Left cardiac atrium (tissue), 4 donors: ENCODE measurements around the gene MEGF9. TPM values are rescaled to one million over a fixed set of nuclear protein-coding genes. Genes with fewer than 3 reads are reported as not detected.
"Not testable (repeated sequence)": the region's sequence is repeated elsewhere in the genome, so short reads cannot be mapped to it uniquely, and the experiment has no call there.

Experiments used
- ATAC-seq, 2 donors: fragments of 200-7000 bp; cut with Tn5 transposase; one replicate each; pipeline ENCODE4 v1.9.1; 2020; ENCODE audit warnings: mild to moderate bottlenecking in 2 of 2, moderate library complexity in 2 of 2
- DNase-seq: peaks from one replicate; pipeline ENCODE4 v3.0.0-alpha.2; 2020
- intact Hi-C, 2 donors: fragments of 100-400 bp; cut with DNase I; formaldehyde crosslinking; loops; one replicate each; pipeline versions ENCODE4 v1.14.1 to v1.15.1; 2022 to 2023
- total RNA-seq, 2 donors: library from RNA; stranded (reverse); fragmentation: NEBNext Ultra II Directional; extraction: Animal tissue kit (Norgen Biotek cat#: 25700); gene quantifications; one replicate each; pipeline ENCODE4 v1.2.1, GENCODE V29; 2021
- donor health status: DM: no; HTN: yes; CAD: no.
- donor health status: DM: no; HTN: yes; CAD: no; lungs with severe emphysema.
- donor health status: DM: yes; HTN: yes; CAD: no.
- donor health status: Dilated cardiomyopathy.

MEGF9 gene
- total RNA-seq, 2 donors from 2014 or later, result 17.4 to 20.2 TPM

DNA sequence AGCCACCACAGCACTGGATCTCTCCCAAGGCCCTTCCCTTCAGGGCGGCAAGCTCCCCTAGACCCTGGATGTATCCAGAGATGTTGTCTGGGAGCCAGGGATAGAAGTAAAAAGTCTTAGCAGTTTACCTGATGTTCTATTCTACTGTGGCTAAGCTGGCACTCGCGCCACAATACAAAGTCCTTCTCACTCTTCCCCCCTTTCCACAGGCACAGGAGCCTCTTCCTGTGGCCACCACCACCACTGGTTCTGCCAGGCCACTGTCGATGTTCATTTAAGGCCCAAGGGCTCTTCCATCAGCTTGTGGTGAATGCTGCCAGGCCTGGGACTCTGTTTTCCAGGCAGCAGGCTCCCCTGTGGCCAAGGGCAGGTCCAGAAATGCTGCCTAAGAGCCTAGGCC lies 33.7 kb downstream of the MEGF9 start:
- DNase-seq (no peak), ATAC-seq (no peak)
- intact Hi-C loops, result no loop called here

DNA sequence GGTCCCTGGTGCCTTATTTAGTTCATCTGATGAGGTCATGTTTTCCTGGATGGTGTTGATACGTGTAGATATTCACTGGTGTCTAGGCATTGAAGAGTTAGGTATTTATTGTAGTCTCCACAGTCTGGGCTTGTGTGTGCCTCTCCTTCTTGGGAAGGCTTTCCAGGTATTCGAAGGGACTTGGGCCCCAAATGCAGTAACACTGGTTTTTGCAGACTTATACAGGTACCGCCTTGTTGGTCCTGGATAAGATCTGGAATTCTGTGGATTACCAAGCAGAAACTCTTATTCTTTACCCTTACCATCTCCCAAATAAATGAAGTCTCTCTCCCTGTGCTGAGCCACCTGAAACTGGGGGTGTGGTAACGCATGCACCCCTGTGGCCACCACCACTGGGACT lies 34.1 kb downstream of the MEGF9 start:
- ATAC-seq, result no peak
- DNase-seq, result no peak
- intact Hi-C loops, result no loop called here

DNA sequence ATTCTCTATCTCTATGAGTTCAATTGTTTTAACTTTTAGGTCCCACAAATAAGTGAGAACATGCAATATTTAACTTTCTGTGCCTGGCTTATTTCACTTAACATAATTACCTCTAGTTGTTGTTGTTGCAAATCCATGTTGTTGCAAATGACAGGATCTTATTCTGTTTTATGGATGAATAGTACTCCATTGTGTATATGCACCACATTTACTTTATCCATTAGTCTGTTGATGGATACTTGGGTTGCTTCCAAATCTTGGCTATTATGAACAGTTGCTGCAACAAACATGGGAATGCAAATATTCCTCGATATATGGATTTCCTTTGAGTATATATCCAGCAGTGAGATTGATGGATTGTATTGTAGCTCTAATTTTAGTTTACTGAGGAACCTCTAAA lies 36.3 kb downstream of the MEGF9 start:
- intact Hi-C loops, result no loop called here
- ATAC-seq (no peak), DNase-seq (no peak)

DNA sequence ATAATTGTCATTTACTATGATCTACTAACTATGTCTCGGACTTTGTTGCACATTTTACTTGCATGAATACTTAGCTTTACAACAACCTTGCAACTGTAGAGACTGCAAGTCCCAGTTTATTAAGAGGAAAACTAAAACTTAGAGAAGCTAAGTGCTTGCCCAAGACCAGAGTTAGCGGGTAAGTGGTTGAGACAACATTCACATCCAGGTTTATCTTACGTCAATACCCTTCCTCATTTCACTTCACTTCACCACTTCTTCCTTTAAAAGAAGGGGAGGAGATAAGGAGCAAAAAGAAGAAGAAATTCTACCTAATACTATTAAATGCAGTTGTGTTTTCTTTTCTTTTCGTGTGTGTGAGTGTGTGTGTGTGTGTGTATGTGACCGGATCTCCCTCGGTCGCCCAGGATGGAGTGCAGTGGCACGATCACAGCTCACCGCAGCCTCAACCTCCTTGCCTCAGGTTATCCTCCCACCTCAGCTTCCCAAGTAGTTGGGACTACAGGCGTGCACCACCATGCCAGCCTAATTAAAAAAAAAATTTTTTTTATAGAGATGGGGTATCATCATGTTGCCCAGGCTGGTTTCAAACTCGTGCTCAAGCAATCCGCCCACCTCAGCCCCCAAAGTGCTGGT lies 37.4 kb downstream of the MEGF9 start:
- DNase-seq (no peak), ATAC-seq (no peak)
- intact Hi-C loops, result no loop called here

DNA sequence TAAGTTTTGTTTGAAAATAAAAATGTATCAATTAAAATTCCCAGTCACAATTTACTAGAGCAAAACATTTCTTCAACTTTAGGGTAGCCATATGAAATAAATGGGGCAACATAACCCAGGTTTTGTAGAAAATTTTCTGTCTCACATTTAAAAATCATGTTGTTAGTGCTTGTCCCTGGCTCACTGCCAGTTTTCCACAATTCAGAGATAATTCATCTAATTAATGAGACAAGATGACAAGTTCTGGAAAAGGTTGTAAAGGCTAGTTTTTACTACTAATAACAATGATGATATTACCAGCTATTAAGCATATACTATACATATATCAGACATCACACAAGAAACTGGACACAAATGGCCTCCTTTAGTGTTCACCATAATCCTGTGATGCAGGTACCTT lies 45.9 kb downstream of the MEGF9 start:
- ATAC-seq (no peak), DNase-seq (no peak)
- intact Hi-C loops, result no loop called here

DNA sequence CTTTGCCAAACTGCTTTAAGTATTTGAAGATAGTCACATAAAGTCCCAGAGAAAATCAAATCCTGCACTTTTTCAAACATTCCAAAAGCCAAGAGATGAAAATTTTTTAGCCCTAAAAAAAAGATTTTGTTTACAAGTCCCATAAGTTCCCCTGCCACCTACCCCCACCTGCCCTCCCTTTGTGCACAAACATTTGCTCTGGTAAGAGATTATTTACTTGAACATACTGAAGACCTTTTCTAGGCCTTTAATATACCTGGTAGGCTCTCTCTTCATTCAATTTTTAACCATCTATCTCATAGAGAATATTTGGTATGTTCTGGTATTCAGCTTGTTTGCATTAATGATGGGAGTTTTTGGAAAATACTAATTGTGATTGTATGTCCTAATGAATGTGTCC lies 50.3 kb downstream of the MEGF9 start:
- intact Hi-C loops, result no loop called here

DNA sequence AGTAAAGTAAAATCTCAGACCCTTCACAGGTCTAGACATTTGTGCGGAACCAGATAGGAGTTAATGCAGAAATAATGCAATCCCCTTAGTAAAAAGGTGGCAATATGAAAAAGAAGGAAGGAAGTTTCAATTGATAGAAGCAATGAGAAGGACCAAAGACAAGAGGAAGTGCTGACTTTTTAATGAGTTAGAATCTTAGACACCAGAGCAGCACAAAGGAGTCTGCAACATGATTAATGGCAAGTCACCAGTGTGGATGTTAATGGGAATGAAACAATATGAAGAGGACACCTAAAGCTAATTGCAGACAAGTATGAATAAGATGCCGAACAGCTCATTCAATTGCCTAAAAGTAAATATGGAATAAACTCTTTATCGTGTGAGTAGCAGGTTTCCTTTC lies 50.9 kb downstream of the MEGF9 start:
- DNase-seq (no peak), ATAC-seq (no peak)
- intact Hi-C loops, result no loop called here

More for the DNA sequence above, 50.3 kb downstream of the MEGF9 start:
- no peak for ATAC-seq
- DNase-seq, result no peak

DNA sequence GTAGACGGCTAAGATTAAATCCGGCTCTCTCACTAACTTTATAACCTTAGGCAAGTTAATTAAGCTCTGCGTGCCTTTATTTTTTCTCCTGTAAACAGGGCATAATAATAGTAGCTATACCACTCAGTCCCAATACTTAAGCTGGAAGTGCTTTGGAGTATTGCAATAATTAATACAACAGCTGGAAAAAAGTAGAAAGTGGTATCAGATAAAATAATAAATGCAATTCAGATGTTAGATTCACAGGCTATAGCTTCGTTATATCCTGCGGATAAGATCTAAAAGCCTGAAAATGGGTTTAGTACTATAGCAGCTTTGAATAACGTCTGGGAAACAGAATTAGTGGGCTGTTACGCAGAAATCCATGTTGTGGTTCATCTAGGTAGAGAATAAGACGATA lies 51.8 kb downstream of the MEGF9 start:
- ATAC-seq, result no peak
- DNase-seq, result no peak
- intact Hi-C loops, result no loop called here

DNA sequence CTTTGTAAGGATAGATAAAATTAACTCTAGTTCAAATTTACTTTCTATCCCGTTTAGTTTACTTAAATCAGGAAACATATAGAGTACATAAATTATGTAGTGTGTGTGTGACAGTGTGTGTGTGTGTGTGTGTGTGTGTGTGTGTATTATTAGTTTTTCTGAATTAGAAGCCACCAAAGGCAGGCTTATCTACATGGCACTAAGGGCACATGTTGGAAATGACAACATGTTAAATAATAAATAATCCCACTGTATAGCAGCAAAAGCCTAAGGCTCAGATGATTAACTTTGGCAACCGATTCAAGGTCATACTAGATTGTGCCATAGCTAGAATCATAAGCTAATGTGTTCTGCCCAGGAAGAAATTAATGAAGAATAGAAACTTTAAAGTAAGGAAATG lies 54.6 kb downstream of the MEGF9 start:
- no peak for ATAC-seq
- intact Hi-C loops, result no loop called here
- no peak for DNase-seq

DNA sequence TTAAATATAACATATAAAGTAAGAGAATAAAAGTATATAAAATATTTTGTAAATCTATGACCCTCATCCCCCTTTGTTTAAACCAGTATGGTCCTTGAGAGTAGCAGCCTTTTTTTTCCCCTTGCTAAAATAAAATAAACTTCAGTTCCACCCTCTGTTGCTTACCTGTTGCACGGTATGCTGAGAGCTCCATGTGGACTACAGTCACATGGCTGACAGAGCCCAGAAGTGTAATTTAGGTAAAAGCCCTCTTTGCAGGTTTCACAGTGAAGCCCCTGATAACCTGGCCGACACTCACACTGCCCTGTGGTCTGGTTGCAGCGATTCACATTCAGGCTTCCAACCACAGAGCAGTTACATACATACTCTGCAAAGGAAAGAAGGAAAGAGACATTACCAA lies 55.1 kb downstream of the MEGF9 start:
- no peak for DNase-seq
- intact Hi-C loops, result no loop called here
- ATAC-seq, result no peak

DNA sequence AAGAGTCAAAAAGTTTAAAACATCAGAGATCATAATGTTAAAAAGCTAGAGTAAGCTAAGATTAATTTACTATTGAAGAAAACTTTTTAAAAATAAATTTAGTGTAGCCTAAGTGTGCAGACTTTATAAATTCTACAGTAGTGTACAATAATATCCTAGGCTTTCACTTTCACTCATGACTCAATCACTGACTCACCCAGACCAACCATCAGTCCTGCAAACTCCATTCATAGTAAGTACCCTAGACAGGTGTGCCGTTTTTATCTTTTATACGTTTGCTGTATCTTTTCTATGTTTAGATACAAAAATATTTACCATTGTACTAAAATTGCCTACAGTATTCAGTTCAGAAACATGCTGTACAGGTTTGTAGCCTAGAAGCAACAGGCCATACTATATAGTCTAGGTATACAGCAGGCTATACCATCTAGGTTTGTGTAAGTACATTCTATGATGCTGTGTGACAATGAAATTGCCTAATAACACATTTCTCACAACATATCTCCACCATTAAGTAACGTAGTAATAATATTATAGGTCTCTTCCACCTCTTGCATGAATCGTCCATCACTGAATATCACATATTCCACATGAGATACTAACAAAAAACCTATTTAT lies 59.2 kb downstream of the MEGF9 start:
- DNase-seq (no peak), ATAC-seq (peak in 1 of 2 donors; percentile 75)
- intact Hi-C loops, result no loop called here

DNA sequence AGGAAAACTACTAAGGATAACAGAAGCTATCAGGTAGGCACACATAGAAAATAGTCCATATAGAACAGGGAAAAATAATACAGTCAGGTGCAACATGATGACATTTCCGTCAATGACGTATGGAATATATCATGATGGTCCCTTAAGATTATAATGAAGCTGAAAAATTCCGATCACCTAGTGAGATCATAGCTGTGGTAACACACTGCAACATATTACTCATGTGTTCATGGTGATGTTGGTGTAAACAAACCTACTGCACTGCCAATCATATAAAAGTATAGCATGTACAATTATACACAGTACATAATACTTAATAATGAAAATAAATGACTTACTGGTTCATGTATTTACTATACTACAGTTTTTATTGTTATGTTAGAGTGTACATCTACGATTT lies 60.0 kb downstream of the MEGF9 start:
- ATAC-seq (no peak), DNase-seq (no peak)
- intact Hi-C loops, result no loop called here

DNA sequence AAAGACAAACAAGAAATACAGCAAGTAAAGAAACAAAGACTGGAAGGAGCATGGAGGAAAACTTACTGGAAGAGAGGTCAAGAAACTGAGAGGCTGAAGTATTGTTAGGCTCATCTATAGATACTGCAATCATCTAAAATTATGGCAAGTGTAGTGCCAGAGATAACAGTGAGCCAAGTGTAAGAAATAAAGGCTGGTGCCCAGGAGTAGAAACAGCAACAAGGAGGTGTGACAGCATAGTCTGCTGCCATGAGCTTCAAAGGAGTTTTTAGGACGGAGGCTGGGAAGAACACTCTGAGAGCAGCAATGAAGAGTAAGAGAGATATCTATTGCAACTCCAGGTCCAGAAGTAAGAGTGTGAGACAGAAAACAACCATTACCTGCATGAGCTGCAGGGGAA lies 60.5 kb downstream of the MEGF9 start:
- DNase-seq (no peak), ATAC-seq (peak; percentile 43 to 84)
- intact Hi-C loops, result no loop called here

DNA sequence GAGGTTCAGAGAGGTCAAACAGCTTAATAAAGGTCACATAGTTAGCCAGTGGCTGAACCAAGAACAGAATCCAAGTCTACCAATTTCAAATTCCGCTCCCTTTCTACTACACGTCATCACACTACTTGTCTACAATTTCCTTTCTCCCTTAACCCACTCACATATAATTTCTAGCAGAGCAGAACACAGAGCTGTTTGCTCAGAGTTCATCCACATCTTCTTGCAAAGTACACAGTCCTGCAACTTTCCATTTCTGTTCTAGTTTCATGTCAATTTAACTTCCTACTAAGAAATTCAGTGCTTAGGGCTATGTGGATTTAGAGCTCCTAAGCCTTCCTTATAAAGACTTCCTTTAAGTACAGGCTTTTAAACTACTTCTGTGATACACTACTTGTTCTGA lies 61.3 kb downstream of the MEGF9 start:
- intact Hi-C loops, result no loop called here
- ATAC-seq, result no peak
- no peak for DNase-seq

DNA sequence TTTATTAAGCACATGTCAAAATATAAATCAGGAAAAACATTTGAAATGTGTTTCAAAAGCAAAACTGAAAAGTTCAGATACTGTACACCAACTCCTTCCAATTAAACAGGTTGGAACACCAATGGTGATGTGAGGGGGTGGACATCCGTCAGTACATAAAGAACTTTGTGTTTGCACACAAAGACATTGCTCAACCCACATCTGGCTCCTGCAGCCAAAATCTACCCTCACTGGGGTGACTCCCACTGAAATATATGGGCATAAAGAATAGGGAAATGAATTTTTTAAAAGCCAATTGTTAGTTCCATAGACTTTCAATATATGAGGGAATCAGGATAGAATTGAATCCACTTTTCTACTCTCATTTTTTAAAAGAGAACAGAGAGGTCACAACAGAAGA lies 63.9 kb downstream of the MEGF9 start:
- ATAC-seq, result no peak
- no peak for DNase-seq
- intact Hi-C loops, result no loop called here

DNA sequence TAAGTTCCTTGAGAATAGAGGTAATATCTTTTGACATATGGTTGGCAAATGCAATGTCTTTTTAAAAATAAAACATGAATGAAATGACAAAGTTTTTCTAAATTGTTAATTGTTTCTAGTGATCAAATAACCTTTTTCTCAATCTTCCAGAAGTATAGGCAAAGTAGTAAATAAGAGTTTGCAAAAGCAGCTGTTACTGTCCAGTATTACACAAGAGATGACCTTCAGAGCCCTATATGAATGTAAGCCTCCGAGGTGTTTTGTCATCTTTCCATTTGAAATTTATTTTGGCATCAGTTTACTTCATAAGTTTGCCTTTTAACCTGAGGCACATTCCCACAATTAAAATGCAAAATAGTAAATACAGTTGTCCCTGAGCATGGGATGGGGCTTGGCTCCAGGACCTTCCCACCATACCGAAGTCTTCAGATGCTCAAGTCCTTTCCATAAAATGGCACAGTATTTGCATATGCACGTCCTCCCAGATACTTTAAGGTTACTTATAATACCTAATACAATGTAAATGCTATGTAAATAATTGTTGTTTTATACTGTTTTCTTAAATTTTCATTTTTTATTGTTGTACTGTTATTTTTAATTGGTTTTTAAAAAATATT lies 65.6 kb downstream of the MEGF9 start:
- DNase-seq, result no peak
- intact Hi-C loops, result no loop called here
- ATAC-seq, result no peak

DNA sequence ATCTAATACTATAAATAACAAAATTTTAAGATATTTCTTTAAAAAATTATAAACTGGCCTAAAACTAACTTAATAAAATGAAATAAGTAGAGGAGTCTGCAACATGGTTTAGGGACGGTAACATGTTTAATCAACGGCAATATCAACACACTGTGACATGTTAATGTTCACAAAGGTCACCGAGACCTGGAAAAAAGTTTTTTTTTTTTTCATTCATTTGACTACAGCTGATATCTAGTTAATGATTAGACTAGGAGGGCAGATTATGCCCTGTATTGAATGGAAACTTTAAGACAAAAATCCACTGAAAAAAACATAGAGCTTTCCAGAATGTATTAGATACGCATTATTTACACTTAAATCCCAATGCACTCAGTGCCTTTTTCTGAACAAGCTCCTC lies 67.3 kb downstream of the MEGF9 start:
- intact Hi-C loops, result no loop called here
- DNase-seq (no peak), ATAC-seq (no peak)

DNA sequence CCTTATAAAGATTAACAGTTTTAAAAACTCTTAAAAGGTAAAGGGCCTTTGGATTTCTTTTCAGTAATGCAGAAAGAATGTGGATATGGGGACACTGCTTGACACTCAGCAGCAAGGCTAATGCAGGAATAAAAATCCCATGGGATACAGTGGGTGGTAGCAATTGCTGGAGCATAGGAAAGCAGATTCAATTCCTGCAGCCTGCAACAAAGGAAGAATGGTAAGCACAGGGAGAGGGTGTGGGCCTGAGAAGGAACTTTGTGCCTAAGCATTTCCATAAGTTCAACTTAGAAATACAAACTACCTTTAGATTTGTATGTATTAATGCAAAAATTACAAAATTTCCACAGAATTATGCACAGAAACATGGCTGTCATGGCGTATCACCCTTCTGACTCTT lies 68.5 kb downstream of the MEGF9 start:
- intact Hi-C loops, result no loop called here
- ATAC-seq (no peak), DNase-seq (no peak)

DNA sequence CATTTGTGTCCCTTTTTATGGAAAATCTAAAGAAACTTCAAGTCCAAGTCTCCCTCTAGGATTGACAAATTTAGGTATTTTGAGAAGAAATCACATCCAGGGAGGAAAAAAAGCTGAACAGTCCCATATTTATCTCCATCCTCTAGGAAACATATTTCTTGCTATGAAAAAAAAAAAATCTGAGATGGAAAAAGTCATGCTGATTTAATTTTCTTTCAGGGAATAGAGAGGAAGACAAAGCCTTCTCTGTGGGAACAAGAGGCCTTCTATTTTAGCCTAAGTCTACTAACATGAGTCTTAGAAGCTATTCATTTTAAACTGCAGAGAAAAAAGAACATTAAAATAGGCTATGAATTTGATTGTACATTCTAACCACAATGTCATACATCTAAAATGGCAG lies 71.2 kb downstream of the MEGF9 start:
- intact Hi-C loops, result no loop called here

DNA sequence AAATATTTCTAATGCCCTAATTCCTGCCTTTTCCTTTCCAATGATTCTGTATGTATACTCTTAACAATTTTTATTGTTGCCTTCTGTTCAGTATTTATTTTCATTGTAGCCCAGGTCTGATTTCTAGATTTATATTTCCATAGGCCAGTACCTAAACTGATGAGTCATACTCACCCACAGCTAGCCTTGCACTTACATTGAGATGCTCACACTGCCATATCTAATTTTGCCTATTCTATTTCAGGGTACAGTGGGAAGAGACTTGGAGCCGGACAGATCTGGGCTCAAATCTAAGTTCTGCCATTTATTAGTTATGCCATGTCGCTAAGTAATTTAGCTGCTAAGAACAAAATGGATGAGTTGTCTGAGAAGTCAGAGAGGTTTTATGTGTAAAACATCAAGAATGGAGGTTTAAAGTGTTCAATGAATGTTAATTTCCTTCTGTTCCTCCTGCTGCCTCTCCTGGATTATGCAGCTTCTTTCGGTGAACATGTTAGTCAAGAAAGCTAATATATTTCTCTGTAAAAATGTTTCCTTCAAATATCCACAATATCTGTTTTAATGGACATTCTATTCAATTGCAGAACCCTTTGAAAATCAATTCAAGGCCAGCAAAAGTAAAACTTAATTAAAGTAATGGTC lies 72.0 kb downstream of the MEGF9 start:
- no peak for DNase-seq
- intact Hi-C loops, result no loop called here
- ATAC-seq, result no peak

More for the DNA sequence above, 71.2 kb downstream of the MEGF9 start:
- DNase-seq, result no peak
- ATAC-seq, result no peak

DNA sequence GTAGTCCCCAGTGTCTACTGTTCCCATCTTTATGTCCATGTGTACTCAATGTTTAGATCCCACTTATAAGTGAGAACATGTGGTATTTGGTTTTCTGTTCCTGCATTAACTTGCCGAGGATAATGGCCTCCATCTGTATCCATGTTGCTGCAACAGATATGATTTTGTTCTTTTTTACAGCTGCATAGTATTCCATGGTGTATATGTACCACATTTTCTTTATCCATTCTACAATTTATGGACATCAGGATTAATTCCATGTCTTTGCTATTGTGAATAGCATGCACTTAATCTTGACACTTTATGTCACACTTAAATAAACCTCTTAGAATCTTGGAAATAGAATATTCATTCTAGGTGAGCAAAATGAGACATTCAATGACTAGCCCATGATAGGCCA lies 73.4 kb downstream of the MEGF9 start:
- DNase-seq, intact Hi-C loops, ATAC-seq: not testable (repeated sequence)
